GM12878 (cell line): ENCODE data around the gene BTF3. TPM values are rescaled to one million over a fixed set of nuclear protein-coding genes. Genes with fewer than 3 reads are reported as not detected.

ENCODE experiments used
- ATF2 ChIP-seq: IDR thresholded peaks from 2 replicates; pipeline ENCODE4 v1.6.1; 2012; ENCODE audit warnings: low read length, inconsistent platforms
- CBFB ChIP-seq: IDR thresholded peaks from 2 replicates; pipeline ENCODE4 v1.6.1; 2016; ENCODE audit warnings: antibody characterized with exemption, low read depth
- CEBPZ ChIP-seq: fragments of 150-350 bp; IDR thresholded peaks from 2 replicates; pipeline ENCODE4 v1.6.1; 2016; ENCODE audit warnings: low read depth, low read length
- CTCF ChIP-seq, 3 experiments: IDR thresholded peaks in 2 of 3; conservative IDR thresholded peaks in 1 of 3; 2 replicates each; pipeline ENCODE4 v1.5.1; 2011; ENCODE audit warnings: low read depth in 3 of 3, low read length in 3 of 3, mild to moderate bottlenecking in 3 of 3, control low read depth in 2 of 3, moderate library complexity in 2 of 3, inconsistent platforms in 1 of 3, mixed read lengths in 1 of 3; ENCODE audit not compliant: control insufficient read depth in 2 of 3, insufficient read depth in 1 of 3; ENCODE audit errors: extremely low read depth in 1 of 3
- ESRRA ChIP-seq: IDR thresholded peaks from 2 replicates; pipeline ENCODE4 v1.6.1; 2012; ENCODE audit warnings: mild to moderate bottlenecking, low read length, improper control_type of control experiment
- GATAD2B ChIP-seq: fragments of 450-650 bp; conservative IDR thresholded peaks from 2 replicates; pipeline ENCODE4 v1.6.1; 2017; ENCODE audit warnings: low read depth, mild to moderate bottlenecking, moderate library complexity
- IRF5 ChIP-seq: fragments of 450-650 bp; IDR thresholded peaks from 2 replicates; pipeline ENCODE4 v1.6.1; 2017; ENCODE audit warnings: borderline replicate concordance
- MEF2A ChIP-seq: IDR thresholded peaks from 2 replicates; pipeline ENCODE4 v1.6.1; 2011; ENCODE audit warnings: low read depth, mild to moderate bottlenecking, low read length, moderate library complexity; ENCODE audit not compliant: insufficient read depth
- MLLT1 ChIP-seq: fragments of 450-650 bp; IDR thresholded peaks from 2 replicates; pipeline ENCODE4 v1.6.1; 2016; ENCODE audit warnings: mild to moderate bottlenecking
- MTA2 ChIP-seq: fragments of 450-650 bp; IDR thresholded peaks from 2 replicates; pipeline ENCODE4 v1.6.1; 2016; ENCODE audit warnings: low read depth, mild to moderate bottlenecking, moderate library complexity
- PKNOX1 ChIP-seq: fragments of 450-650 bp; IDR thresholded peaks from 2 replicates; pipeline ENCODE4 v1.6.1; 2016; ENCODE audit warnings: mild to moderate bottlenecking
- POLR2A ChIP-seq: IDR thresholded peaks from 2 replicates; pipeline ENCODE4 v1.6.1; 2011; ENCODE audit warnings: low read depth, mild to moderate bottlenecking, low read length
- RAD21 ChIP-seq: IDR thresholded peaks from 2 replicates; pipeline ENCODE4 v1.6.1; 2011; ENCODE audit warnings: mild to moderate bottlenecking, low read depth, low read length, moderate library complexity; ENCODE audit not compliant: insufficient read depth
- SMARCA5 ChIP-seq: fragments of 450-650 bp; IDR thresholded peaks from 2 replicates; pipeline ENCODE4 v1.6.1; 2017; ENCODE audit warnings: mild to moderate bottlenecking
- SREBF1 ChIP-seq: IDR thresholded peaks from 2 replicates; pipeline ENCODE4 v1.6.1; 2012; ENCODE audit warnings: mild to moderate bottlenecking, low read length
- ZNF384 ChIP-seq: IDR thresholded peaks from 2 replicates; pipeline ENCODE4 v1.6.1; 2012; ENCODE audit warnings: low read depth, mild to moderate bottlenecking, low read length, improper control_type of control experiment, borderline replicate concordance
- ZSCAN29 ChIP-seq: fragments of 450-650 bp; IDR thresholded peaks from 2 replicates; pipeline ENCODE4 v1.6.1; 2017; ENCODE audit warnings: mild to moderate bottlenecking, moderate library complexity
- polyA plus RNA-seq, 11 experiments: library from polyadenylated mRNA; depleted of rRNA in 4 of 11; unstranded in 6 of 11; stranded (reverse) in 5 of 11; fragments of >200 nt; fragmentation: Nextera tagmentation in 4 of 11; fragmentation: Illumina TruSeq in 1 of 11; extraction: Ambion mirVana in 4 of 11; extraction: Trizol in 1 of 11; gene quantifications; 1 replicate in 1 of 11; 2 replicates in 10 of 11; pipeline versions ENCODE4 v1.2.1 to v1.2.3, GENCODE V29; 2011 to 2016; ENCODE audit warnings: inconsistent platforms in 2 of 11, missing spikeins in 2 of 11, low read depth in 1 of 11
- total RNA-seq, 4 experiments: library from RNA; depleted of rRNA in 3 of 4; stranded (reverse); fragments of >200 nt in 3 of 4; fragmentation: Illumina TruSeq in 1 of 4; extraction: Trizol in 1 of 4; gene quantifications; 2 replicates each; pipeline versions ENCODE4 v1.2.1 to v1.2.3, GENCODE V29; 2013 to 2021

Gene BTF3
- total and polyA plus RNA-seq, 10 of the 15 experiments (the other 5 are each of a cell fraction or from before 2014, with no cell fraction given), result 492 to 1,650 (median 904) TPM

GRCh38 chr5:73451224-73452130 lies 46.8 kb upstream of the BTF3 start (continued):
- TF ChIP-seq CEBPZ, result no peak
- no peak for TF ChIP-seq IRF5
- TF ChIP-seq POLR2A, result no peak
- TF ChIP-seq SMARCA5, result no peak
- TF ChIP-seq SREBF1, result no peak
- peak; percentile 55 for TF ChIP-seq RAD21
- peak; percentile 69; the same call in 1 of the 2 replicates for TF ChIP-seq ZSCAN29
- TF ChIP-seq CTCF (IDR thresholded peaks at IDR 0.05 in 2 of 3, conservative IDR thresholded peaks at IDR 0.05 in 1 of 3; ENCODE audit: control insufficient read depth in 2 of 3, extremely low read depth in 1 of 3, insufficient read depth in 1 of 3, low read depth in 3 of 3, low read length in 3 of 3), result peak; percentile 63 to 75 (median 75); a peak in 5 of 6 replicates
- TF ChIP-seq MTA2, result no peak
- no peak for TF ChIP-seq CBFB
- no peak for TF ChIP-seq ZNF384
- no peak for TF ChIP-seq ESRRA
- TF ChIP-seq MEF2A, result no peak
- TF ChIP-seq MLLT1, result no peak
- TF ChIP-seq PKNOX1, result no peak
- 0 out of 2 replicates have a peak, but pooled peaks have one; percentile 30 for TF ChIP-seq GATAD2B
- TF ChIP-seq ATF2, result no peak
